ENCODE results near the gene CANX.
A peak's percentile ranks its signal among the peaks of the same experiment; 100 is the strongest.

CANX gene

DNA sequence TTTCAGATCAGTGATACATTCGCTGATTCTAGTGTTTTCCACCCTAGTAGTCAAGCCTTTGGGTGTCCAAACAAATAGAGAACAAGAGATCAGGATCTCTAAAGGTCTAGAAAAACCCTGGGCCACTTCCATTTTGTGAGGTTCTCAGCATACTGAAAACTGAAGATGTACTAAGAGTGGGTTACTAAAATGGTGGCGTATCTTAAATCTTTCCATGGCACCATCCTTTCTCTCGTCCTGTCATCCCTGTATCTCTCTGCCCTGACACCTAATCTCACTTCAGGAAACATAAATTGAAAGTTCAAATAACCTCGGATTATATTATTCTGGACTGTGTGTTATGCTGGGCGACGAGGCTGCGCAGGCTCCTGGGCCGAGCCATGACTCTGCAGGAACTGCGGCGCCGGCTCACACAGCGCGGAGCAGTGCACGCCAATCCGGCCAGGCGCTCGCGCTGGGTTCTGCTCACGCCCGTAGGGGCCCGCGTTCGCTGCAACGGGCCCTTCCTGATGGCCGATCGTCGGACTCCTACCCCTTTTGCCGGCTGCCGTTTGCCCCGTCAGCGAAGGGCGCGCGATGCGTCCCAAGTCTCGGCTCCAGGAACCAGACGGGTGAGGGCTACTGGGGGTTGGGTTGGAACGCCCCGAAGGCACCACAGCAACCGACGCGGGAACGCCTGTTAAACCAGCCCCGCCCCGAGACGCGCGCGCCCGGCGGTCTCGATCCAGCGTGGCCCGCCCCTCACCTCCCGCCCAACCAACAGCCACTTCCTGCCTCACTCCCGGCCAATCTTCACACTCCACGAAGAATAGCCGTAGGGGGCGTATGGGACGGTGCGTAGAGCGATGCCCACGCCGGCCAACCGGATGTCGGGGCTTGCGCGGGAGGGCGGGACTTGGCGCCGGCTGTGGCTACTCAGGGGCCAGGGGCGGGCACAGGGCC lies 503 bp upstream of the CANX start:
- peak overlapping the region; percentile 87 for H3K27ac ChIP-seq
- H3K9me3 ChIP-seq (ENCODE audit: low read depth, low read length): no peaks in the 10 kb centered on the region
- H3K4me3 ChIP-seq: peak overlapping the region; percentile 97
- TF ChIP-seq POLR2AphosphoS5 (IDR thresholded peaks at IDR 0.05; ENCODE audit: borderline replicate concordance, low read depth, low read length) (peak; percentile 87), EZH2 (IDR thresholded peaks at IDR 0.05) (no peak), FOXP2 (optimal IDR thresholded peaks at IDR 0.05; ENCODE audit: control extremely low read depth, extremely low read length, insufficient read depth) (peak; percentile 83)
- DNase-seq (ENCODE audit: low read depth, low spot score): peak; percentile 95
- peaks cover 26% of the 10 kb centered on the region for H3K36me3 ChIP-seq (ENCODE audit: insufficient read depth, low read length)
- H3K9ac ChIP-seq (ENCODE audit: insufficient read length): peak overlapping the region; percentile 98

GRCh38 chr5:179699616-179700237 lies 960 bp downstream of the CANX start:
- peak overlapping the region; percentile 97 for H3K4me3 ChIP-seq
- no peak for DNase-seq (ENCODE audit: low read depth, low spot score)
- TF ChIP-seq FOXP2 (optimal IDR thresholded peaks at IDR 0.05; ENCODE audit: control extremely low read depth, extremely low read length, insufficient read depth): no peak
- TF ChIP-seq POLR2AphosphoS5 (IDR thresholded peaks at IDR 0.05; ENCODE audit: borderline replicate concordance, low read depth, low read length): no peak
- TF ChIP-seq EZH2 (IDR thresholded peaks at IDR 0.05): no peak
- no peaks in the 10 kb centered on the region for H3K9me3 ChIP-seq (ENCODE audit: low read depth, low read length)
- peak overlapping the region; percentile 98 for H3K9ac ChIP-seq (ENCODE audit: insufficient read length)
- H3K36me3 ChIP-seq (ENCODE audit: insufficient read depth, low read length): peaks cover 37% of the 10 kb centered on the region
- peak overlapping the region; percentile 84 for H3K27ac ChIP-seq

- peaks cover 44% of the 10 kb centered on the region for H3K36me3 ChIP-seq (ENCODE audit: insufficient read depth, low read length)
- no peaks in the 10 kb centered on the region for H3K9me3 ChIP-seq (ENCODE audit: low read depth, low read length)
- H3K9ac ChIP-seq (ENCODE audit: insufficient read length): peak overlapping the region; percentile 98
- TF ChIP-seq POLR2AphosphoS5 (IDR thresholded peaks at IDR 0.05; ENCODE audit: borderline replicate concordance, low read depth, low read length): no peak
- no peak for TF ChIP-seq FOXP2 (optimal IDR thresholded peaks at IDR 0.05; ENCODE audit: control extremely low read depth, extremely low read length, insufficient read depth)
- no peak for TF ChIP-seq EZH2 (IDR thresholded peaks at IDR 0.05)
- H3K4me3 ChIP-seq: peak overlapping the region; percentile 97
- DNase-seq (ENCODE audit: low read depth, low spot score): no peak
- H3K27ac ChIP-seq: peak overlapping the region; percentile 42; the same call in 1 of the 2 replicates
Observed at GRCh38 chr5:179700401-179700918, 1.7 kb downstream of the CANX start.

GRCh38 chr5:179716286-179716685 lies 17.5 kb downstream of the CANX start:
- Histone ChIP-seq H3K4me3 (no peak overlapping the region), H3K36me3 (ENCODE audit: insufficient read depth, low read length) (peaks cover 77% of the 10 kb centered on the region), H3K9me3 (ENCODE audit: low read depth, low read length) (no peaks in the 10 kb centered on the region), H3K9ac (ENCODE audit: insufficient read length) (no peak overlapping the region), H3K27ac (peak overlapping the region; percentile 50; the same call in 1 of the 2 replicates)
- DNase-seq (ENCODE audit: low read depth, low spot score): no peak
- no peak for TF ChIP-seq FOXP2 (optimal IDR thresholded peaks at IDR 0.05; ENCODE audit: control extremely low read depth, extremely low read length, insufficient read depth)
- no peak for TF ChIP-seq EZH2 (IDR thresholded peaks at IDR 0.05)
- no peak for TF ChIP-seq POLR2AphosphoS5 (IDR thresholded peaks at IDR 0.05; ENCODE audit: borderline replicate concordance, low read depth, low read length)

- Histone ChIP-seq H3K9me3 (ENCODE audit: low read depth, low read length) (no peaks in the 10 kb centered on the region), H3K27ac (no peak overlapping the region), H3K4me3 (no peak overlapping the region), H3K9ac (ENCODE audit: insufficient read length) (no peak overlapping the region), H3K36me3 (ENCODE audit: insufficient read depth, low read length) (peaks cover 89% of the 10 kb centered on the region)
- no peak for DNase-seq (ENCODE audit: low read depth, low spot score)
- TF ChIP-seq EZH2 (IDR thresholded peaks at IDR 0.05) (no peak), FOXP2 (optimal IDR thresholded peaks at IDR 0.05; ENCODE audit: control extremely low read depth, extremely low read length, insufficient read depth) (no peak), POLR2AphosphoS5 (IDR thresholded peaks at IDR 0.05; ENCODE audit: borderline replicate concordance, low read depth, low read length) (no peak)
Observed at GRCh38 chr5:179720222-179720621, 21.5 kb downstream of the CANX start.

DNA sequence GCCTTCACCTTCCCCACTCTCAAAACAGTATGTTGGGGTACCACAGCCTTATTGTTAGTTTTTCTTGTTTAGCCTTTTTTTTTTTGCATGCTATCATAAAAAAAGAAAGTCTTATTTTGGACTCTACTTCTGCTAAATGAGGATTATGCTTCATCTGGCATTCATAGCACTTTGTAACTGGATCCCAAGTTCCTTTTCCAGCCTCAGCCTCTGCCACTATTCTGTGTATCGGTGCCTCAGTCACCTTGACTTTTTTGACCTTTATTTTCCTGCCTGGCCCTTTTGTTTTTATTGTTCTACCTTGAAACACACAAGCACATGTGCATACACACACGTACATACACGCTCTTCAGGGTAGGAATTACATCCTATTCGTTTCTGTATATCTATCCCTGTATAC lies 25.4 kb downstream of the CANX start:
- Histone ChIP-seq H3K4me3 (no peak overlapping the region), H3K9me3 (ENCODE audit: low read depth, low read length) (no peaks in the 10 kb centered on the region), H3K9ac (ENCODE audit: insufficient read length) (no peak overlapping the region), H3K36me3 (ENCODE audit: insufficient read depth, low read length) (peaks cover 93% of the 10 kb centered on the region), H3K27ac (no peak overlapping the region)
- no peak for DNase-seq (ENCODE audit: low read depth, low spot score)
- TF ChIP-seq FOXP2 (optimal IDR thresholded peaks at IDR 0.05; ENCODE audit: control extremely low read depth, extremely low read length, insufficient read depth) (no peak), POLR2AphosphoS5 (IDR thresholded peaks at IDR 0.05; ENCODE audit: borderline replicate concordance, low read depth, low read length) (no peak), EZH2 (IDR thresholded peaks at IDR 0.05) (no peak)

- DNase-seq (ENCODE audit: low read depth, low spot score): no peak
- Histone ChIP-seq H3K4me3 (no peak overlapping the region), H3K36me3 (ENCODE audit: insufficient read depth, low read length) (peaks cover 96% of the 10 kb centered on the region), H3K27ac (peak overlapping the region; percentile 60; the same call in 1 of the 2 replicates), H3K9ac (ENCODE audit: insufficient read length) (no peak overlapping the region), H3K9me3 (ENCODE audit: low read depth, low read length) (no peaks in the 10 kb centered on the region)
- TF ChIP-seq FOXP2 (optimal IDR thresholded peaks at IDR 0.05; ENCODE audit: control extremely low read depth, extremely low read length, insufficient read depth) (no peak), POLR2AphosphoS5 (IDR thresholded peaks at IDR 0.05; ENCODE audit: borderline replicate concordance, low read depth, low read length) (no peak), EZH2 (IDR thresholded peaks at IDR 0.05) (no peak)
Observed at GRCh38 chr5:179727106-179727505, 28.3 kb downstream of the CANX start.

GRCh38 chr5:179729303-179729702 lies 30.5 kb downstream of the CANX start:
- no peak for DNase-seq (ENCODE audit: low read depth, low spot score)
- H3K27ac ChIP-seq: peak overlapping the region; percentile 88
- H3K9me3 ChIP-seq (ENCODE audit: low read depth, low read length): no peaks in the 10 kb centered on the region
- no peak overlapping the region for H3K4me3 ChIP-seq
- peaks cover 76% of the 10 kb centered on the region for H3K36me3 ChIP-seq (ENCODE audit: insufficient read depth, low read length)
- TF ChIP-seq EZH2 (IDR thresholded peaks at IDR 0.05) (no peak), POLR2AphosphoS5 (IDR thresholded peaks at IDR 0.05; ENCODE audit: borderline replicate concordance, low read depth, low read length) (no peak), FOXP2 (optimal IDR thresholded peaks at IDR 0.05; ENCODE audit: control extremely low read depth, extremely low read length, insufficient read depth) (no peak)
- no peak overlapping the region for H3K9ac ChIP-seq (ENCODE audit: insufficient read length)

Measured in SK-N-MC (cell line).